SK-N-MC (cell line): Measurements from ENCODE around the gene WDR47.

Source experiments
- DNase-seq: peaks from one replicate; pipeline ENCODE4 v3.0.0-alpha.2; 2011; ENCODE audit warnings: low read depth, low spot score
- H3K27ac ChIP-seq: fragments of 200-600 bp; sonication (generic); 2 replicates; pipeline ENCODE4 v1.5.1; 2016; ENCODE audit warnings: mixed run types
- H3K36me3 ChIP-seq: fragments of 200-600 bp; sonication (generic); 2 replicates; pipeline ENCODE4 v1.6.1; 2017; ENCODE audit warnings: antibody characterized with exemption, low read length, mixed read lengths; ENCODE audit not compliant: insufficient read depth
- H3K4me3 ChIP-seq: fragments of 200-600 bp; sonication (generic); 2 replicates; pipeline ENCODE4 v1.5.1; 2016
- H3K9ac ChIP-seq: fragments of 200-600 bp; sonication (generic); 2 replicates; pipeline ENCODE4 v1.8.0; 2017; ENCODE audit warnings: mixed run types, mixed read lengths; ENCODE audit not compliant: insufficient read length
- H3K9me3 ChIP-seq: fragments of 200-600 bp; sonication (generic); 2 replicates; pipeline ENCODE4 v1.6.1; 2017; ENCODE audit warnings: low read depth, mild to moderate bottlenecking, antibody characterized with exemption, low read length, moderate library complexity, mixed read lengths
- EZH2 ChIP-seq: fragments of 200-600 bp; sonication (generic); IDR thresholded peaks from one replicate; pipeline ENCODE4 v1.6.1; 2017; ENCODE audit warnings: antibody characterized with exemption
- FOXP2 ChIP-seq: optimal IDR thresholded peaks from 2 replicates; pipeline ENCODE3; 2011; ENCODE audit warnings: mild to moderate bottlenecking, moderate library complexity; ENCODE audit not compliant: insufficient read depth; ENCODE audit errors: extremely low read length, control extremely low read depth
- POLR2AphosphoS5 ChIP-seq: IDR thresholded peaks from 2 replicates; pipeline ENCODE4 v1.6.1; 2012; ENCODE audit warnings: mild to moderate bottlenecking, low read depth, low read length, borderline replicate concordance

The WDR47 gene

GRCh38 chr1:108961198-108961597 is 80.7 kb downstream of the WDR47 start:
- no peak for DNase-seq
- TF ChIP-seq FOXP2, result no peak
- TF ChIP-seq POLR2AphosphoS5, result no peak
- no peak for TF ChIP-seq EZH2
- peaks cover 11% of the 10 kb centered on the region; the same call in 1 of the 2 replicates for H3K36me3 ChIP-seq
- H3K9me3 ChIP-seq, result no peaks in the 10 kb centered on the region
- H3K4me3 ChIP-seq, result no peak overlapping the region
- H3K27ac ChIP-seq, result no peak overlapping the region
- H3K9ac ChIP-seq, result no peak overlapping the region

GRCh38 chr1:108960719-108961118 is 81.2 kb downstream of the WDR47 start:
- no peak overlapping the region for H3K9ac ChIP-seq
- H3K9me3 ChIP-seq, result no peaks in the 10 kb centered on the region
- H3K27ac ChIP-seq, result no peak overlapping the region
- H3K4me3 ChIP-seq, result no peak overlapping the region
- DNase-seq, result no peak
- peaks cover 15% of the 10 kb centered on the region; the same call in 1 of the 2 replicates for H3K36me3 ChIP-seq
- TF ChIP-seq EZH2 (no peak), FOXP2 (no peak), POLR2AphosphoS5 (no peak)

DNA sequence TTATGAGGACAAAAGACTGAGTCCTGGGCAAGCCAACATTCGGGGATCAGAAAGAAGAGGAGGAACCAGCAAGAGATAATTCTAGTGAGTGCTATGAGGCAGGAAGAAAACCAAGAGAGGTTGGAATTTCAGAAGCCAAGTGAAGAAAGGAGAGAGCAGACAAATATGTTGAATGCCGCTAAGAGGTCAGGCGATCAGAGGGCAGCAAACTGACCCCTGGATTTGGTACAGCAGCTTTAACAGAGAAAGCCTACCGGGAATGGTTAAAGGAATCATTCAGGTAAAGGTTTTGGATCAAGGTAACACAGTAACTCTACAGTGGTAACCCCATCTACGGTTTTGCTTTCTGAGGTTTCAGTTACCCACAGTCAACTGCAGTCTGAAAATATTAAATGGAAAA is 84.0 kb downstream of the WDR47 start:
- H3K27ac ChIP-seq, result no peak overlapping the region
- peaks cover 33% of the 10 kb centered on the region for H3K36me3 ChIP-seq
- DNase-seq, result no peak
- H3K4me3 ChIP-seq, result no peak overlapping the region
- TF ChIP-seq POLR2AphosphoS5 (no peak), EZH2 (no peak), FOXP2 (no peak)
- no peaks in the 10 kb centered on the region for H3K9me3 ChIP-seq
- no peak overlapping the region for H3K9ac ChIP-seq

DNA sequence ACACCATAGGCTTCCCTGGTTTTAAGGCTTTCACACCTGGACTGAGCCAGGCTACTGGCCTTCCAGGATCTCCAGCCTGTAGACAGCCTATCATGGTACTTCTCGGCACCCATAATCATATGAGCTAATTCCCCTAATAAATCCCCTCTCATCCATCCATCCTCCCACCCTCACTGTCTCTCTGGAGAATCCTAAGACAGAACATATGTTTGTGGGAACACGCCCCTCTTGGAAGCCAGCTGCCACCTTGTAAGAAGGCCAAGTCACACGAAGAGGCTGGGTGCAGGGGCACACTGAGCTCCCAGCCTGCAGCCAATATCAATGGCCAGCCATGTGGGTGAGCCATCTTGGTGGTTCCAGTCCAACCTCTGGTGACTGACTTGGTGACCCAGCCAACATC is 86.0 kb downstream of the WDR47 start:
- H3K36me3 ChIP-seq, result peaks cover 33% of the 10 kb centered on the region
- no peak overlapping the region for H3K4me3 ChIP-seq
- TF ChIP-seq POLR2AphosphoS5 (no peak), FOXP2 (no peak), EZH2 (no peak)
- H3K9ac ChIP-seq, result no peak overlapping the region
- H3K27ac ChIP-seq, result no peak overlapping the region
- H3K9me3 ChIP-seq, result no peaks in the 10 kb centered on the region
- DNase-seq, result no peak

DNA sequence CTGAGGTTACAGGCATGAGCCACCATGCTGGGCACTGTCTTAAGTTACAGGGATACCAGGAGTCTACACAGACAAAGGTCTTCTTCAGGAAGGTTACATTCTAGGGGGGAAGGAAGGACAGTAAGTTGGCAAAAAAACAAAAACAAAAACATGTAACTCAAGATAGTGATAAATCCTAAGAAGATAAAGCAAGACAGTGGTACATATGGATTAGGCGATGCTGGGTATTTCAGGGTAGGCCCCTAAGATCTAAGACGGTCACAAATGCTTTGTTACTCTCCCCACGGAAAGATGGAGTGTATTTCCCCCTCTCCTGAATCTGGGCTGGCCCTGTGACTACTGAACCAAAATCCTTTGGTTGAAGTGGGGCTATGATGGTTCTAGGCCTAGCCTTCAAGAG is 86.8 kb downstream of the WDR47 start:
- Histone ChIP-seq H3K9me3 (no peaks in the 10 kb centered on the region), H3K4me3 (no peak overlapping the region), H3K9ac (no peak overlapping the region), H3K36me3 (peaks cover 29% of the 10 kb centered on the region), H3K27ac (no peak overlapping the region)
- DNase-seq, result no peak
- TF ChIP-seq EZH2 (no peak), FOXP2 (no peak), POLR2AphosphoS5 (no peak)

- peaks cover 22% of the 10 kb centered on the region for H3K36me3 ChIP-seq
- no peak overlapping the region for H3K27ac ChIP-seq
- no peak for DNase-seq
- no peak overlapping the region for H3K9ac ChIP-seq
- no peak for TF ChIP-seq FOXP2
- TF ChIP-seq POLR2AphosphoS5, result no peak
- no peak for TF ChIP-seq EZH2
- no peaks in the 10 kb centered on the region for H3K9me3 ChIP-seq
- no peak overlapping the region for H3K4me3 ChIP-seq
These were observed 88.5 kb downstream of the WDR47 start for GRCh38 chr1:108953452-108953851.

DNA sequence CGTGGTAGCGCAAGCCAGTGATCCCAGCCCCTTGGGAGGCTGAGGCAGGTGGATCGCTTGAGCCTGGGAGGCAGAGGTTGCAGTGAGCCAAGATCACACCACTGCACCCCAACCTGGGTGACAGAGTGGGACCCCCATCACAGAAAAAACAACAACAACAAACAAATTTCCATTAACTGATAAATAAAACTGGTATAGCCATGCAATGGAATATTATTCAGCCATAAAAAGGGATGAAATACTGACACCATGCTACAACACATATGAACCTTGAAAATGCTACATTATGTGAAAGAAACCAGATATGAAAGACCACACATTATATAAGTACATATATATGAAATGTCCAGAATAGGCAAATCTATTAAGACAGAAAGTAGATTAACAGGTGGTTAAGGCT is 90.7 kb downstream of the WDR47 start:
- Histone ChIP-seq H3K4me3 (no peak overlapping the region), H3K9me3 (no peaks in the 10 kb centered on the region), H3K27ac (no peak overlapping the region), H3K36me3 (peaks cover 35% of the 10 kb centered on the region), H3K9ac (no peak overlapping the region)
- DNase-seq, result no peak
- TF ChIP-seq FOXP2, result no peak
- TF ChIP-seq EZH2, result no peak
- no peak for TF ChIP-seq POLR2AphosphoS5

DNA sequence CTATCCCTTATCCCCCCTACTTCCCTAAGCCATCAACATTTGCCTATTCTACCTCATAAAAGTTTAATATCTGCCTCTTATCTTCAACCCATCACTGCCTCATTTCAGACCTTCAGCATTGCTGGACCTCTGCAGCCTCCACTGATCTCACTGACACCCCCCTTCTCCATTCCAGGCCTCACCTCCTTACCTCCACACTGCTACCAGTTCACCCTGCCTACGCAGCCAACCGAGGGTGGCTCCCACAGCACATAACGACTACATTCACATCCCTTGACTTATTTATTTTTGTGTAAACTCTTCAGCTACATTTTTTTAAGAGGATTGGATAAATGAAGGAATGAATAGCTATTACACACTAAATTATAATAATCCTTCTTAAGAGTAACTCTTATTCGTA is 92.9 kb downstream of the WDR47 start:
- Histone ChIP-seq H3K27ac (no peak overlapping the region), H3K4me3 (no peak overlapping the region), H3K36me3 (peaks cover 28% of the 10 kb centered on the region), H3K9me3 (no peaks in the 10 kb centered on the region), H3K9ac (no peak overlapping the region)
- TF ChIP-seq POLR2AphosphoS5, result no peak
- TF ChIP-seq FOXP2, result no peak
- TF ChIP-seq EZH2, result no peak
- DNase-seq, result no peak

DNA sequence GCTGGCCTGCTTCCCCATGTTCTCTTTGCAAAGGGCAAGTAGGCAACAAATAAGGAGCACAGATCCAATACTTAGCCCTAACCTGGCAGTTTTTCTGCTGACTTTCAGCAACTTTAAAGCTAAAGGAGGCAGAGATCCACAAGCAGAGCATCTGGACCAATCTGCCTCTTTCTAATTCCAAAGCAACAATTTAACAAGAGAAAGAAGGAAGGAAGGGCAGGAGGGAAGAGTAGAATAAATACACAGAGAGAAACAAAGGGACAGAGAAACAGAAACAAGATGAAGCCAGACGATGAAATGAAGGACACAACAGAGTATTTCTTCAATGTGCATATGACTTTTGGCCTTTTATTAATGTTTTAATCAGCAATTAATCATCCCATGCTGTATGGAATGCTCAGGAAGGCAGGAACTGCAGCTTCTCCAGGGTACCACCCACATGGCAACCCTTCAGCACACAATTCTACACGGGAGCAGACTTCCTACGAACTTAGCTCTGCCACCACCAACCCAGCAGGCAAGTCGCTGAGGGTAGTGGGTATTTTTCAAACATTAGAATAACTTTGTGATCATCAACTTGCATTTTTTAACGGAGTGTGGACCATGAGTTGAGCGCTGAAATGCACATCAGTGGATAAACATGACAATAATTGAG is 93.9 kb downstream of the WDR47 start:
- no peaks in the 10 kb centered on the region for H3K9me3 ChIP-seq
- peaks cover 37% of the 10 kb centered on the region for H3K36me3 ChIP-seq
- no peak for DNase-seq
- no peak overlapping the region for H3K4me3 ChIP-seq
- H3K27ac ChIP-seq, result peak overlapping the region; percentile 22; the same call in 1 of the 2 replicates
- no peak overlapping the region for H3K9ac ChIP-seq
- TF ChIP-seq EZH2, result no peak
- no peak for TF ChIP-seq POLR2AphosphoS5
- no peak for TF ChIP-seq FOXP2
